COLO829 (cell line): ENCODE measurements around the gene TIMELESS.
"Not testable (repeated sequence)": the region's sequence is repeated elsewhere in the genome, so short reads cannot be mapped to it uniquely, and the experiment has no call there.

Source experiments
- DNase-seq: peaks from one replicate; pipeline ENCODE4 v3.0.0; 2012; ENCODE audit warnings: low spot score

The TIMELESS gene

DNA sequence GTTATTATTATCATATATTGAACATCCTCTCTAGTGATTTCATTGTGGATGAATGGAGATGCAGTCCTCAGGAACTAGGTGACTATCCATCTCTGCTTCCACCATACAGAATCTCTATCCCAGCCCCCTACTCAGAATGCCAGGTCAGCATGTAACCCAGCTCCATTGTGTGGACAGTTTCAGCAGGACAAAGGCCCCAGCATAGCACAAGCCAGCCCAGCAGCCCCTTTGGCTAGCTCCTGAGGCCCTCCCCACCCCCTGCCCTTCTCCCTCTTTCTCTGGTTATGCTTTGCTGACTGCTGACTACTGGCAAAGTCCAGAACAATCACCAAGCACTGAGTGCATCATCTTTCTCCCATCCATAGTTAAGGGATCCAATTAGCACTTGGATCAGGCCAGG is 13.3 kb upstream of the TIMELESS start:
- DNase-seq = no peak

DNA sequence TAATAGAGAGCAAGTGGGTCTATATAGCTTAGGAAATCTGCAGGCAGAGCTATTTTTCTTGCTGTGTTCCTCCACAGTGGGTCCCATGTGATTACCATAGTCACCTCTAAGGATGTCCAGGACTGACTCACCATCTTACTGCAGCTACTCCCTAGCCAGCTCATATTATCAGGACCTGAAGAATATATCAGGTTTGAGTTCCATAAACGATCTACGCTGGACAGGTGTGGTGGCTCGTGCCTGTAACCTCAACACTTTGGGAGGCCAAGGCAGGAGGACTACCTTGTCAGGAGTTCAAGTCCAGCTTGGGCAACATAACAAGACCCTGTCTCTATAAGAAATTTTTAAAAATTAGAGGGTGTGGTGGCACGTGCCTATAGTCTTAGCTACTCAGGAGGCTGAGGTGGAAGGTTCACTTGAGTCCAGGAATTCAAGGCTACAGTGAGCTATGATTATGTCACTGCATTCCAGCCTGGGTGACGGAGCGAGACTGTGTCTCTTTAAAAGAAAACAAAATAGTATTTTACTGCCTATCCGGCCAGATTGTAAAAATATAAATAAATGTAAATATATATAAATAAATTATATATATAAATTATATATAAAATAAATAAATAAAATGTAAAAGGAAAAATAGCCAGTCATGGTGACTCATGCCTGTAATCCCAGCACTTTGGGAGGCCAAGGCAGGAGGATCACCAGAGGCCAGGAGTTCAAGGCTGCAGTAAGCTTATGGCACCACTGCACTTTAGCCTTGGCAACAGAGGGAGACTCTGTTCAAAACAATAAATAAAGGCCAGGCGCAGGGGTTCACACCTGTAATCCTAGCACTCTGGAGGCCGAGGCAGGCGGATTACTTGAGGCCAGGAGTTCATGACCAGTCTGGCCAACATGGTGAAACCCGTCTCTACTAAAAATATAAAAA is 12.3 kb upstream of the TIMELESS start:
- no peak for DNase-seq

DNA sequence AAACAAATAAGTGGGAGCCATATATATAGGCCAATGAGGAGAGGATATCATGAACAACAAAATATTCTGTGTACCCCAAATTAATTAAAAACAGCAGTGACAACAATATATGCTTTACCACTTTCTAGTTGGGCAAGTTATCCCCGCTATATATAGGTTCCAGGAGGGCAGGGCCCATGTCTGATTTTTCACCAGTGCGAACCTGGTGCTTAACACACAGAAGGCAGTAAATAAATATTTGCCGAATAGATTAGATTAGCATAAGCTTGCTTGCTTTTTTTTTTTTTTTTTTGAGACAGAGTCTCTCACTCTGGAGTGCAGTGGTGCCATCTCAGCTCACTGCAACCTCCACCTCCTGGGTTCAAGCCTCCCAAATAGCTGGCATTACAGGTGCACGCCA is 8.6 kb upstream of the TIMELESS start:
- no peak for DNase-seq

- no peak for DNase-seq
Measured at GRCh38 chr12:56454557-56454956, 5.3 kb upstream of the TIMELESS start, which contains the start of gene MIP. Gene MIP, minus strand, starts transcription at chr12:56454657. Its CDS starts 44 bp downstream, at chr12:56454613.

DNA sequence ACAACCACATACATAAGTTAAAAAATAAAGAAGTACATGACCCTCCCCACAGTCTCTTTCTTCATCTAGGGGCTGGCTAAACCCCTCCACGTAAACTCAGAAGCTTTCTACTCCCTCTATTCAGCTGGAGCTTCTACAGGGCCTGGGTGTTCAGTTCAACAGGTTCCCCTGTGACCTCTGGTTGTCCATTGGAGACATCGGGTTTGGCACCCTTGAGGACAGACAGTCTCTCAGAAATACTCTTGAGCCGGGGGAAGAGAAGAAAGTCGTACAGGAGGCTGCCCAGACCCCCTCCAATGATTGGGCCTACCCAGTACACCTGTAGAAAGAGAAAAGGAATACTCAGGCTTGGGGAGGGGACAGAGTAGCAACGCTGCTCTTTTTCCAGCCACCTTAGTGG is 1.9 kb upstream of the TIMELESS start:
- no peak for DNase-seq

GRCh38 chr12:56450241-56450640 is 1.0 kb upstream of the TIMELESS start:
- DNase-seq = no peak

DNA sequence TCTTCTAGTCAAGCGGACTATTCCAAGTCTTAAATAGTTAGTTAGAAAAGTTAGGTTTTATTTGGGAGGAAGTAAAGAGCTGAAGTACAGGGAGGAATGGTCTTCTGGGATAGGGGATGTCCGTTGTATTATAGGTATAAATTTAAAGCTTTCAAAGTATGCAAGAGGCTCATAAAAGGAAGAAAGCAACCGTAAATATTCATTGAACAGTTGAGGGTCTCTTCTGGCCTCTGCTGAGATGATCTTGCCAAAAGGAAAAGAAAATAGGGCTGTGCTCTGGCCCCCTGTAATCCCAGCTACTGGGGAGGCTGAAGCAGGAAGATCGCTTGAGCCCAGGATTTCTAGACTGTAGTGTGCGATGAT is 377 bp upstream of the TIMELESS start:
- no peak for DNase-seq

DNA sequence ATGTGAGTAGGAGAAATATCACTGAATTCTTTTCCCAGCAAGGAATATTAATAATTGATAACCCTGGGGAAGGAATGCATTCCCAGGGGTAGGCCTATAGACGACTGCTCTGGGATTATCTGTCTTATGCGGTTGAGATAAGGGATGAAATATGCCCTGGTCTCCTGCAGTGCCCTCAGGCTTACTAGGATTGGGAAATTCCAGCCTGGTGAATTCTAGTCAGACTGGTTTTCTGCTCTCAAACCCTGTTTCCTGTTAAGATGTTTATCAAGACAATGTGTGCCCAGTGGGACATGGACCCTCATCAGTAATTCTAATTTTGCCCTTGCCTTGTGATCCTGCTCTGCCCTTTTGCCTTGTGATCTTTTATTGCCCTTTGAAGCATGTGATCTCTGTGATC is 6.0 kb downstream of the TIMELESS start:
- DNase-seq = not testable (repeated sequence)

- DNase-seq = no peak
Measured at GRCh38 chr12:56437430-56438176, 11.6 kb downstream of the TIMELESS start.

DNA sequence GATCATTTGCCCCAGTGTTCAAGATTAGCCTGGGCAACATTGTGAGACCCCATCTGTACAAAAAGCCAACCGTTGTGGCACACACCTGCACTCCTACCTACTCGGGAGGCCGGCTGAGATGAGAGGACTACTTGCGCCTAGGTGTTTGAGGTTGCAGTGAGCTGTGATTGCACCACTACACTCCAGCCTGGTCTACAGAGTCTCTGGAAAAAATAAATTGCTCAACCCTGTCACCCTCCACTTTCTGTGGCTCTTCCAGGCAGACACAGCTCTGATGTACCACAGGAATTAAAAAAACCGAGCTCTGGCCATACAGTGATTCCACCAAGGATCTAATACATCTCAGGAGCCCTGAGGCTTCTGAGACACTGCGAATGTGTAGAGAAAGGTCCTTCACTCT is 14.4 kb downstream of the TIMELESS start:
- DNase-seq = no peak

DNA sequence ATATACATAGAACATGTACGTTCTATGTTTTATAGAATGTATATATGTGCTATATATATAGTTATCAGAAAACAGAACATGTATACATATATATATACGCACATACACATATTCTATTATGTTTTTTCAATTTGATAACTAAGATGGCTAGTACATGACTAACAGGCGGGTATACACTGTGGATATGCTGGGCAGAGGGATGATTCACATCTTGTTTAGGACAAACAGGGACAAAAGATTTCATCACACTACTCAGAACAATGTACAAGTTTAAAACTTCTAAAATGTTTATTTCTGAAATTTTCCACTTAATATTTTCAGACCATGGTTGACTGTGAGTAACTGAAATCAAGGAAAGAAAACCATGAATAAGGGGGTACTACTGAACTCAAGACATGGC is 17.4 kb downstream of the TIMELESS start:
- no peak for DNase-seq

- no peak for DNase-seq
Measured at GRCh38 chr12:56431288-56431687, 17.9 kb downstream of the TIMELESS start.

DNA sequence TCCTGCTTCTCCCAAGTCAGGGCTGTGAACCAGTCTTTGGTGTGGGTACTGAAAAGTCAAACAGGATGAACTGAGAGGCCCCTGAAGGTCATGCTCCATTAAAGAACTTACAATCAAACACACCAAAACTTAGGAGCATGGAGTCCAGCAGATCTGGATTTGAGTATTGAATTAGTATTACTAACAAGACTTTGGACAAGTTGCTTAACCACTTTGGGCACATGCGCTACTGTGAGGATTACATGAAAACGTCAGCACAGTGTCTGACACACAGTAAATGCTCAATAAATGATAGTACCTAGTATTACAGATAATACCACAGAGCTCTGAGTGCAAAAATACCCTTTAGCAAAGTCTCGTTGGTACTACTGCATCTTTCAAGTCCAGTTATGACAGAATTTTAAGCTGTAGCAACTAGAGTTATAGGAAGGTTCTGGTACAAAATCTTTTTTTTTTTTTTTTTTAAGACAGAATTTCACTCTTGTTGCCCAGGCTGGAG is 23.2 kb downstream of the TIMELESS start:
- no peak for DNase-seq

DNA sequence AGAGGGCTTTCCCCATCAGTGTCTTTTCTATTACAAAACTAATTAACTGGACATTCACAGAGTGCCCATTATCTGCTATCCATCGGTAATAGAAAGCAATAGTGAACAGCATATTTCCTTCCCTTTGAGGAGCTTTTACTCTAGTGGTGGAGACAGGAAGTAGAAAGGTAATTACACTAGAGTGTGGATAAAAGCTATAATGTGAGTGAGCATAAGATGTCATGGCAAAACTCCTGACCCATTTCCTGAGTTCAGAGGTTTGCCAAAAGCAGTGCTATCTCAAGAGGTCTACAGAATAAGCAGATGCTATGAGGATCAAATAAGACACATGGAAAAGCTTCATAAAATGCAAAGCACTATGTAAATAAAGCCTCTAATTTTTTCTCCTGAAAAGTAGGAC is 24.0 kb downstream of the TIMELESS start:
- DNase-seq = no peak

- DNase-seq = no peak
Measured at GRCh38 chr12:56420411-56420810, 28.8 kb downstream of the TIMELESS start.

- no peak for DNase-seq
Measured at GRCh38 chr12:56417739-56418138, 31.5 kb downstream of the TIMELESS start.

DNA sequence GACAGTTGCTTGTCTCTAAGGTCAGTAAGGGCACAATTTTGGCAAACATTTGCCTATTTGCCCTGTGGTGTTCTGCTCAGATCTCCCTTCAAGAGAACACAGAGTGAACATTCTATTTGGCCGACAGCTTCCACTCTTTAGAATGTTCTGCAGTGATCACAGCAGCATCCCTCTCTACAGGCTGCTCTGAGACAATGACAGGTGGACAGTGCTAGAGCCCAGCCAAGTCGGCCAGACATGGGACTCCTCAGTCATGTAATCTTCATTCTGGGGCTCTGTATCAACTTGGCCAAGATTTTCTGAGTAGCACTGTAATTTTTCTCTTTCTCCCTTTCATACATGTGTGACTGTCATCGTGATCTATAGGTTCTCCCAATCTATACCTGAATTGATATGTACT is 34.8 kb downstream of the TIMELESS start:
- no peak for DNase-seq

DNA sequence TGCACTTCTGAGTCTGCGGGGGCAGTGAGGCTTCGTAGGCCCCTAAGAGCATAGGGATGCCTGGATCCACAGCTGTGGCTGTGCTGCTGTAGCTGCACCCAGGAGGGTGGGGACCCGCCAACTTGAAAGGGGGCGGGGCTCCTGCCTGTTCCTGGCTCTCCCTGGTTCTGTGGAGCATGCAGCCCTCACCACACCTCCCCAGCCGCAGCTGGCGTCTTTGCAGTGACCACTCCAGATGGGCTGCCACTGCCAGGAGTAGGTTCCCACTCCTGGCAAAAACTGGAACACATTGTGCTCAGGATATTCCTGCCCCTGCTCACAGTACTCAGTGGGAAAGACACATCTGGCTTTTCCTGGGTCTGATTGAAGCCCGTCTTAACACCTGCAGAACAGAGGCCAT is 35.8 kb downstream of the TIMELESS start:
- DNase-seq = no peak

- DNase-seq = no peak
Measured at GRCh38 chr12:56411781-56412639, 37.2 kb downstream of the TIMELESS start.

- DNase-seq = no peak
Measured at GRCh38 chr12:56410768-56411167, 38.5 kb downstream of the TIMELESS start.

- no peak for DNase-seq
Measured at GRCh38 chr12:56408799-56409417, 40.3 kb downstream of the TIMELESS start.

DNA sequence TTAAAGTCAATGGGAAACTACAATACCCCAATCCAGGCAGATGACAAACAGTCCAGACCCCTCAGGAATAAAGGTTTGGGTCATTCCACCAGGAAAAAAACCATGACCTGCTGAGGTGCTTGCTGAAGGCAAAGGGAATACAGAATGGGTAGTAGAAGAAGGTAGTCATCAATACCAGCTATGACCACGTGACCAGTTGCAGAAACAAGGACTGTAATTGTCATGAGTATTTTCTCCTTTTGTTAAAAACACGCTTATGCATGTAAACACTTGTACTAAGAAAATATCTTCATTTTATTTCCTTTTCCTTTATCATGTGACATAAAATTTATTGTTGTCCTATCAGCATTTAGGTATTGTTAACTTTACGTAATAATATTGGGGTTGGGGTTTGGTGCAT is 45.0 kb downstream of the TIMELESS start:
- not testable (repeated sequence) for DNase-seq
